ENCODE measurements around the gene FAM170B.

- TF ChIP-seq EZH2 (IDR thresholded peaks at IDR 0.05) (no peak), POLR2AphosphoS5 (IDR thresholded peaks at IDR 0.05; ENCODE audit: borderline replicate concordance, low read depth, low read length) (no peak)
Observed at GRCh38 chr10:49143249-49143648, 9.4 kb upstream of the FAM170B start.
